Smooth muscle cell (in vitro differentiated cells): ENCODE data around the gene ADAM12. TPM values are rescaled to one million over a fixed set of nuclear protein-coding genes. Genes with fewer than 3 reads are reported as not detected.

Experiments used
- DNase-seq: peaks from one replicate; lab custom pipeline; 2025; ENCODE audit not compliant: unreplicated experiment; lab: John Stamatoyannopoulos, UW
- H2AFZ ChIP-seq: fragments of 200-600 bp; sonication (generic); 2 replicates; pipeline ENCODE4 v1.6.0; 2016; ENCODE audit warnings: antibody characterized with exemption, low read depth, mild to moderate bottlenecking
- H3F3A ChIP-seq: fragments of 200-600 bp; sonication (generic); 2 replicates; pipeline ENCODE4 v1.6.0; 2017; ENCODE audit warnings: antibody characterized with exemption, low read depth
- H3K27ac ChIP-seq: fragments of 200-600 bp; sonication (generic); 2 replicates; pipeline ENCODE4 v1.5.1; 2016; ENCODE audit warnings: low read depth, mild to moderate bottlenecking
- H3K27me3 ChIP-seq: fragments of 200-600 bp; sonication (generic); 2 replicates; pipeline ENCODE4 v1.6.1; 2016; ENCODE audit warnings: low read depth, mild to moderate bottlenecking
- H3K36me3 ChIP-seq: fragments of 200-600 bp; sonication (generic); 2 replicates; pipeline ENCODE4 v1.5.1; 2016; ENCODE audit warnings: low read depth
- H3K4me1 ChIP-seq: fragments of 200-600 bp; sonication (generic); 2 replicates; pipeline ENCODE4 v1.5.1; 2016; ENCODE audit warnings: low read depth
- H3K4me2 ChIP-seq: fragments of 200-600 bp; sonication (generic); 2 replicates; pipeline ENCODE4 v1.6.0; 2016; ENCODE audit warnings: mild to moderate bottlenecking
- H3K4me3 ChIP-seq: fragments of 200-600 bp; sonication (generic); 2 replicates; pipeline ENCODE4 v1.5.1; 2016; ENCODE audit warnings: mild to moderate bottlenecking
- H3K79me2 ChIP-seq: fragments of 200-600 bp; sonication (generic); 2 replicates; pipeline ENCODE4 v1.6.0; 2016; ENCODE audit warnings: low read depth, mild to moderate bottlenecking
- H3K9ac ChIP-seq: fragments of 200-600 bp; sonication (generic); 2 replicates; pipeline ENCODE4 v1.6.0; 2016; ENCODE audit warnings: low read depth
- H3K9me3 ChIP-seq: fragments of 200-600 bp; sonication (generic); replicated peaks from 2 replicates; pipeline ENCODE4 v1.5.1; 2016; ENCODE audit warnings: low read depth
- H4K20me1 ChIP-seq: fragments of 200-600 bp; sonication (generic); 2 replicates; pipeline ENCODE4 v1.6.0; 2016; ENCODE audit warnings: low read depth
- WGBS: methylation state at CpG from one replicate; pipeline ENCODE4 v1.1.7; 2016; ENCODE audit warnings: low lambda C conversion rate; 5-methylcytosine and 5-hydroxymethylcytosine counted together
- polyA plus RNA-seq: library from polyadenylated mRNA; unstranded; fragments of >200 nt; fragmentation: Nextera tagmentation; extraction: Ambion mirVana; gene quantifications from 2 replicates; pipeline ENCODE4 v1.2.1, GENCODE V29; 2016
- total RNA-seq: library from RNA; depleted of rRNA; stranded (reverse); fragments of >200 nt; gene quantifications from 2 replicates; pipeline ENCODE4 v1.2.3, GENCODE V29; 2014
- TF ChIP-seq, protein P1 (sequence below): fragments of 200-600 bp; sonication (generic); IDR thresholded peaks from 2 replicates; pipeline ENCODE4 v1.5.1; 2017; ENCODE audit warnings: borderline replicate concordance, mild to moderate bottlenecking, antibody characterized with exemption; ENCODE audit not compliant: insufficient read depth, poor library complexity, severe bottlenecking

The ADAM12 gene
- total and polyA plus RNA-seq, 2 experiments from 2014 or later = 40.0 to 54.3 TPM

DNA sequence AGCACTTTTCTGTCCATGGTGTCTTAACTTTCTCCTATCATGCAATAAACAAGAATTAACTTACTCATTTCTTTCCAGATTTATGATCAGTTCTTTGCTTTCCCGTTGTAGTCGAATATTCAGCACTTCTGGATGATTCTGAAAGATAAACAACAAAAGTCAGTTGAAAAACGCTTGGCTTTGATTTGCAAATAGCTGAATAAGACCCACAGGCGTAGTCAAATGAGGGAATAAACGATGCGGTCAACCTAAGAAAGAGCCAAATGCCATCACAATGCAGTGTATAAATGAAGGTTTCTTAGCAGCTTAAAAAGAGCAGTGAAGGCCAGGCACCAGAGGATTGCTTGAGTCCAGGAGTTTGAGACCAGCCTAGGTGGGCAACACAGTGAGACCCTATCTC, 109.4 kb downstream of the ADAM12 start:
- Histone ChIP-seq H3K36me3 (peaks cover 5% of the 10 kb centered on the region), H2AFZ (no peak overlapping the region), H3K4me3 (no peak overlapping the region), H3F3A (peaks cover 3% of the 10 kb centered on the region), H3K9me3 (no peaks in the 10 kb centered on the region), H4K20me1 (no peaks in the 10 kb centered on the region), H3K9ac (no peak overlapping the region), H3K4me1 (peaks cover 20% of the 10 kb centered on the region), H3K27ac (no peak overlapping the region), H3K4me2 (no peak overlapping the region), H3K79me2 (no peaks in the 10 kb centered on the region), H3K27me3 (no peaks in the 10 kb centered on the region)
- DNase-seq = no peak
- WGBS = 45% methylated on average over 6 of the region's 6 CpGs
- TF ChIP-seq, protein P1, sequence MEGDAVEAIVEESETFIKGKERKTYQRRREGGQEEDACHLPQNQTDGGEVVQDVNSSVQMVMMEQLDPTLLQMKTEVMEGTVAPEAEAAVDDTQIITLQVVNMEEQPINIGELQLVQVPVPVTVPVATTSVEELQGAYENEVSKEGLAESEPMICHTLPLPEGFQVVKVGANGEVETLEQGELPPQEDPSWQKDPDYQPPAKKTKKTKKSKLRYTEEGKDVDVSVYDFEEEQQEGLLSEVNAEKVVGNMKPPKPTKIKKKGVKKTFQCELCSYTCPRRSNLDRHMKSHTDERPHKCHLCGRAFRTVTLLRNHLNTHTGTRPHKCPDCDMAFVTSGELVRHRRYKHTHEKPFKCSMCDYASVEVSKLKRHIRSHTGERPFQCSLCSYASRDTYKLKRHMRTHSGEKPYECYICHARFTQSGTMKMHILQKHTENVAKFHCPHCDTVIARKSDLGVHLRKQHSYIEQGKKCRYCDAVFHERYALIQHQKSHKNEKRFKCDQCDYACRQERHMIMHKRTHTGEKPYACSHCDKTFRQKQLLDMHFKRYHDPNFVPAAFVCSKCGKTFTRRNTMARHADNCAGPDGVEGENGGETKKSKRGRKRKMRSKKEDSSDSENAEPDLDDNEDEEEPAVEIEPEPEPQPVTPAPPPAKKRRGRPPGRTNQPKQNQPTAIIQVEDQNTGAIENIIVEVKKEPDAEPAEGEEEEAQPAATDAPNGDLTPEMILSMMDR = no peak

DNA sequence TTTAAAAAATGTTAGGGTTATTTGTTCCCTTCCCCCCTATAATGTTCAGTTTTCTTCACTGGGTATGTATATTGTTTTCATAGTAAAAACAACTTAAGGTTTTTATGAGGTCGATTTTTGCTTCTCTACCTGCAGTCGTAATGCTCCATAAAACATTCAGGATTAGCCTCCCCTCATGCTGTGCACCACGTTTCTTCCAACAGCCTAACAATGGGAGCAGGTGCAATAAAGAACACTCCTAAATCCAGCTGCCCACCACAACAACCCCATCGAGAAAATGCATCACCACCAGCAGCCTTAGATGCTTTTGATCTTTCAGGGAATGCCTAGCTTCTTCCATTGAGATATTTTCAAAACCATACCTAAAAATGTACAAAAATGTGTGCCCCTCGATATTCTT, 111.1 kb downstream of the ADAM12 start:
- Histone ChIP-seq H3K4me2 (no peak overlapping the region), H3F3A (no peaks in the 10 kb centered on the region), H3K27me3 (no peaks in the 10 kb centered on the region), H2AFZ (no peak overlapping the region), H3K4me3 (no peak overlapping the region), H3K9ac (no peak overlapping the region), H3K4me1 (peaks cover 20% of the 10 kb centered on the region), H4K20me1 (no peaks in the 10 kb centered on the region), H3K79me2 (no peaks in the 10 kb centered on the region), H3K9me3 (no peaks in the 10 kb centered on the region), H3K27ac (no peak overlapping the region), H3K36me3 (peaks cover 14% of the 10 kb centered on the region)
- 67% methylated on average over 5 of the region's 5 CpGs for WGBS
- DNase-seq = no peak
- TF ChIP-seq, protein P1 = no peak

DNA sequence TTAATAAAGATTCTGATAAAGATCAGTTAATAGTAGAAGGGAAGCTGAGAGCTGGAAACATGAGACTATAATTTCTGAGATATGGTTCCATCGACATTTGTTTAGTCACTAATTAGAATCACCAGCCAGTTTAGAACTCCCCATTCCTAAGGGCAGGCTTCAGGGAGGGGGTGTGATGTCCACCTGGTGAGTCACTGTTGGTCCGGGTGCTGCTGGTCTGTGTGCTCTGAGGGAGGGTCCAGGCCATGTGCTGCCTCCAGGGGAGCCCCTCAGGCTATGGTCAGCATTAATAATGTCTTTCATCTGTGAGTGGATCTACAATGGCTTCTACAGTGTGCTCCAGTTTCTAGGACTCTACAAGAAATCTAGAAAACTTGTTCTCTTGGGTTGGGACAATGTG, 115.8 kb downstream of the ADAM12 start:
- H3K79me2 ChIP-seq = no peaks in the 10 kb centered on the region
- no peaks in the 10 kb centered on the region for H3K9me3 ChIP-seq
- H3K27ac ChIP-seq = no peak overlapping the region
- H3K4me2 ChIP-seq = no peak overlapping the region
- peaks cover 3% of the 10 kb centered on the region for H3K4me1 ChIP-seq
- H2AFZ ChIP-seq = no peak overlapping the region
- H3F3A ChIP-seq = peaks cover 6% of the 10 kb centered on the region
- H3K27me3 ChIP-seq = no peaks in the 10 kb centered on the region
- H4K20me1 ChIP-seq = no peaks in the 10 kb centered on the region
- H3K36me3 ChIP-seq = peaks cover 12% of the 10 kb centered on the region
- H3K9ac ChIP-seq = no peak overlapping the region
- TF ChIP-seq, protein P1 = no peak
- 90% methylated on average over 2 of the region's 2 CpGs for WGBS
- H3K4me3 ChIP-seq = no peak overlapping the region
- no peak for DNase-seq

DNA sequence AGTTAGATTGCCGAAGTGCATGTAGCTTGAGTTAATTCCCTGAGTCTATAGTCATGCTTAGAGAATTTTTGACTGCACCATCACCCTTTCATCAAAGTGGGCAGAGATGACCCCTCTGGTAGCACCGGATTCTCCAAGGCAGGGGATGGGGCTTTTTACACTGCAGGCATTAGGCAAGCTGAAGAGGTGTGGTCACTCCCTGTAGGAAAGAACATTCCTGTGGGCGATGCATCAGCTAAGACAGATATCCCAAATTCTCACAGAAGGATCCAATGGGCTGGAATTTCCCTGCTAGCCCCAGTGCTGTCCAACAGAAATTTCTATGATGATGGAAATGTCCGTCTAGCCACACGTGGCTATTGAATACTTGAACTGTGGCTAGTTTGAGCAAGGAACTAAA, 118.2 kb downstream of the ADAM12 start:
- 69% methylated on average over 5 of the region's 5 CpGs for WGBS
- H3K4me2 ChIP-seq = no peak overlapping the region
- H3F3A ChIP-seq = peaks cover 6% of the 10 kb centered on the region
- no peaks in the 10 kb centered on the region for H3K9me3 ChIP-seq
- H3K27me3 ChIP-seq = no peaks in the 10 kb centered on the region
- peaks cover 9% of the 10 kb centered on the region for H3K36me3 ChIP-seq
- no peak for DNase-seq
- H3K27ac ChIP-seq = peak overlapping the region; percentile 55
- no peaks in the 10 kb centered on the region for H4K20me1 ChIP-seq
- H3K4me1 ChIP-seq = no peaks in the 10 kb centered on the region
- peaks cover 15% of the 10 kb centered on the region for H3K79me2 ChIP-seq
- H2AFZ ChIP-seq = no peak overlapping the region
- H3K4me3 ChIP-seq = no peak overlapping the region
- H3K9ac ChIP-seq = no peak overlapping the region
- TF ChIP-seq, protein P1 = no peak
